Brain microvascular endothelial cell (primary cell): ENCODE results near the gene CX3CL1.

Experiments used
- DNase-seq: peaks from one replicate; pipeline ENCODE4 v3.0.0-alpha.2; 2020
- H3K27ac ChIP-seq: fragments of 250-450 bp; sonication (Bioruptor Pico); 2 replicates; pipeline ENCODE4 v1.5.1; 2020; ENCODE audit warnings: mild to moderate bottlenecking, moderate library complexity
- H3K27me3 ChIP-seq: fragments of 250-450 bp; sonication (Bioruptor Pico); replicated peaks from 2 replicates; pipeline ENCODE4 v1.5.1; 2020; ENCODE audit warnings: mild to moderate bottlenecking
- H3K36me3 ChIP-seq: fragments of 250-450 bp; sonication (Bioruptor Pico); replicated peaks from 2 replicates; pipeline ENCODE4 v1.5.1; 2020; ENCODE audit warnings: mild to moderate bottlenecking
- H3K4me3 ChIP-seq: 2 replicates; pipeline ENCODE4 v1.5.1; 2011; ENCODE audit warnings: low read depth, mild to moderate bottlenecking, control low read depth, low read length, moderate library complexity
- in situ Hi-C: cut with HindIII; loops from 2 replicates; pipeline ENCODE4 v1.10.0; 2017; ENCODE audit warnings: low sequenced_read_pairs, low pct_ligation_motif_present
- TF ChIP-seq, protein P1 (sequence below): IDR thresholded peaks from 2 replicates; pipeline ENCODE4 v1.5.1; 2011; ENCODE audit warnings: low read depth, mild to moderate bottlenecking, moderate library complexity, low read length, control low read depth, inconsistent platforms; ENCODE audit errors: missing control alignments

The CX3CL1 gene

DNA sequence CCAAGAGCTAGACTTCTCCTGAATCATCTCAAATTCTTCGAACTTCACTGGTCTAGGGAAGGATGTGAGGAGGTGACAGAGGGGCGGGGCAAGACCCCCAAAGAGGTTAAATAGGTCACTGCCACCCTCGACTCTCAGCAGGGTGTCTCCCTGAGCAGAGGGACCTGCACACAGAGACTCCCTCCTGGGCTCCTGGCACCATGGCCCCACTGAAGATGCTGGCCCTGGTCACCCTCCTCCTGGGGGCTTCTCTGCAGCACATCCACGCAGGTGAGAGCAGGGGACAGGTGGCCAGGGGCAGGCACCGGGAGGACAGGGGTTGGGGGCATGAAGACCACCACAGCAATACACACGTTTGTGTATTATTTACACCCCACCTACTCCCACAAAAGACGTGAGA lies 41.4 kb downstream of the CX3CL1 start:
- no peak overlapping the region for H3K27ac ChIP-seq
- DNase-seq = no peak
- no peaks in the 10 kb centered on the region for H3K36me3 ChIP-seq
- no peaks in the 10 kb centered on the region for H3K27me3 ChIP-seq
- in situ Hi-C loops = loop anchor here (10.0 kb wide), 1 partner anchor 119 kb away; no protein-coding TSS in a partner anchor
- no peak overlapping the region for H3K4me3 ChIP-seq
- TF ChIP-seq, protein P1, sequence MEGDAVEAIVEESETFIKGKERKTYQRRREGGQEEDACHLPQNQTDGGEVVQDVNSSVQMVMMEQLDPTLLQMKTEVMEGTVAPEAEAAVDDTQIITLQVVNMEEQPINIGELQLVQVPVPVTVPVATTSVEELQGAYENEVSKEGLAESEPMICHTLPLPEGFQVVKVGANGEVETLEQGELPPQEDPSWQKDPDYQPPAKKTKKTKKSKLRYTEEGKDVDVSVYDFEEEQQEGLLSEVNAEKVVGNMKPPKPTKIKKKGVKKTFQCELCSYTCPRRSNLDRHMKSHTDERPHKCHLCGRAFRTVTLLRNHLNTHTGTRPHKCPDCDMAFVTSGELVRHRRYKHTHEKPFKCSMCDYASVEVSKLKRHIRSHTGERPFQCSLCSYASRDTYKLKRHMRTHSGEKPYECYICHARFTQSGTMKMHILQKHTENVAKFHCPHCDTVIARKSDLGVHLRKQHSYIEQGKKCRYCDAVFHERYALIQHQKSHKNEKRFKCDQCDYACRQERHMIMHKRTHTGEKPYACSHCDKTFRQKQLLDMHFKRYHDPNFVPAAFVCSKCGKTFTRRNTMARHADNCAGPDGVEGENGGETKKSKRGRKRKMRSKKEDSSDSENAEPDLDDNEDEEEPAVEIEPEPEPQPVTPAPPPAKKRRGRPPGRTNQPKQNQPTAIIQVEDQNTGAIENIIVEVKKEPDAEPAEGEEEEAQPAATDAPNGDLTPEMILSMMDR = no peak

DNA sequence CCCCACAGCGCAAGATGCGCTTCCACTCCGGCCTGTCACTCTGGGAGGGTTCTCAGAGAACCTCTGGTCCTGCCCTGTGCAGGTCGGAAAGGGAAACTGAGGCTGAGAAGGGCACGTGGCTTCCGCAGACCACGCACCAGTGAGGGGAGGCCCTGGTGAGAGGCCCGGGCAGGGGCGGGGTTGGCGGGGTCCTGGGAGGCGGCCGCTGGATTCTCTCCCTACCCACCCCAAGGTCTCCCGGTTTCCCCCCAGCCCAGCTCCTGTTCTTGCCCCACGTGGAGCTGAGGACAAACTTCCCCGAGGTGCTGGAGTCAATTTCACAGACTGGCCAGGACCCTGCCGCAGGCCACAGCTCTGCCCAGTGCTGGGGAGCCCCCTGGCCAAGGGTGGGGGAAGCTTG lies 43.8 kb downstream of the CX3CL1 start:
- Histone ChIP-seq H3K4me3 (no peak overlapping the region), H3K27ac (no peak overlapping the region), H3K36me3 (no peaks in the 10 kb centered on the region), H3K27me3 (no peaks in the 10 kb centered on the region)
- no peak for DNase-seq
- TF ChIP-seq, protein P1 = no peak
- in situ Hi-C loops = loop anchor here (10.0 kb wide), 1 partner anchor 121 kb away; no protein-coding TSS in a partner anchor

DNA sequence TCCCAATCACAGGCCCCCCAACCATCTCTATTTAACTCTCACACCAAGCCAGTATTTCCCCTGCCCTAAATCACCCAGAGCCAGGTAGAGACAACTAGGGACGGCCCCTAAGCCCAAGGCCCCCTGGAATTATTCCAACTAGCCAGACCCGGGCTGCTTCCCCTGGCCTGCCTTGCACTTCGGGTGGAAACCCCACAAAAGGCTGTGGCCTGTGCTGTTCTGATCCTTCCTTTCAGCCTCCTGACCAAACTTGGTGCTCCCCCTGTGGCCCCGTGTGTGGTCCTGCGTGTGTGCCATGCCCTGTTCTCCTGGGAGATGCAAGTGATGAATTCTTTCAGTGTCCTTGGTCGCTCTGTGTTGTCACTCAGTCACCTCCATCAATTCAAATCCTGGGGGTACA lies 47.2 kb downstream of the CX3CL1 start:
- DNase-seq = no peak
- in situ Hi-C loops = loop anchor here (10.0 kb wide), 1 partner anchor 125 kb away; no protein-coding TSS in a partner anchor
- Histone ChIP-seq H3K27ac (no peak overlapping the region), H3K36me3 (no peaks in the 10 kb centered on the region), H3K27me3 (no peaks in the 10 kb centered on the region), H3K4me3 (no peak overlapping the region)
- TF ChIP-seq, protein P1 = peak; percentile 1

DNA sequence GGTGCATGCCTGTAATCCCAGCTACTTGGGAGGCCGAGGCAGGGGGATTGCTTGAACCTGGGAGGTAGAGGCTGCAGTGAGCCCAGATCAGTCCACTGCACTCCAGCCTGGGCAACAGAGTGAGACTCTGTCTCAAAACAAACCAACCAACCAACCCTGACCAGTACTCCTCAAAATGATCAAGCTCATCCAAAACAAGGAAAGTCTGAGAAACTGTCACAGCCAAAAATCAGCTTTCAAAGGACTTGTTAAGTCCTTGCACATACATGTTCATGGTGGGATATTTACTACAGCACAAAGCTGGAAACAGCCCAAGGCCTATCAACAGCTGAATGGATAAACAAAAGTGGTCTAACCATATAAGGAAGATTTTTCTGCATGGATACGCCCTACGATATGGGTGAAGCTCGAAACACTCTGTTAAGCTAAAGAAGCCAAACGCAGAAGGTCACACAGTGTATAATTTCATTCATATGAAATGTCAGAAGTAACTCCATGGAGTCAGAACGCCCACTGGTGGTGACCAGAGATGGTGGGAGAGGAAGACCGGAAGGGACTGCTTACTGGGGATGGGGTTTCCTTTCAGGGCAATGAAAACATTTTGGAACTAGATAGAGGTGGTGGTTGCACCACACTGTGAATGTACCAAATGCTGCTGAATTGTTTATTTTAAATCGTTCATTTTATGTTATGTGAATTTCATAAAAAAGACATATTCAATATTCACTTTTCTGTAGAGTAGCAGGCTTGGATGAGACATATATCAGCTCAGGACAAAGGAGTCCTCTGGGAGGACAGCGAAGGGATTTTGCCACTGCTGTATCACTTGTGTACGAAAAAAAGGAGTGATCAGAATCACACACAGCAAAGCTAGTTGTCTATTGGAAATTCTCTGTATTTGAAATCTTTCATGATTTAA lies 50.0 kb downstream of the CX3CL1 start:
- TF ChIP-seq, protein P1 = peak; percentile 94
- Histone ChIP-seq H3K4me3 (no peak overlapping the region), H3K27ac (no peak overlapping the region), H3K27me3 (no peaks in the 10 kb centered on the region), H3K36me3 (peaks cover 3% of the 10 kb centered on the region)
- peak; percentile 62 for DNase-seq
- in situ Hi-C loops = no loop called here

DNA sequence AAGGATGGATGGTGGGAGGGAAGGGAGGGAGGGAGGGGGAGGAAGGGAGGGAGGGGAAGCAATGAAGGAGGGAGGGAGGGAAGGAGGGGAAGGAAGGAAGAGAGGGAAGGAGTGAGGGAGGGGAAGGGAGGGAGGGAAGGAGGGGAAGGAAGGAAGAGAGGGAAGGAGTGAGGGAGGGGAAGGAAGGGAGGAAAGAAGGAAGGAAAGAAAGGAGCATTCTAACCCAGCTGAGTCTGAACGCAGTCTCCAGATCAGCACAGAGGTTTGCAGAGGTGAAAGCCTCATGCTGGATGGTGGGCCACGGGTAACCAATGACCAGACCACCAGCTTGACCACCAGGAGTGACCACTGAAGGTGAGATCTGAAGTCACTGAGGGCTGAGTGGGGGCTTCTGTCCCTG lies 50.9 kb downstream of the CX3CL1 start:
- no peak overlapping the region for H3K27ac ChIP-seq
- TF ChIP-seq, protein P1 = no peak
- no peak overlapping the region for H3K4me3 ChIP-seq
- H3K36me3 ChIP-seq = peaks cover 6% of the 10 kb centered on the region
- in situ Hi-C loops = no loop called here
- DNase-seq = no peak
- H3K27me3 ChIP-seq = no peaks in the 10 kb centered on the region
